Medulla oblongata (tissue), 1 donor: ENCODE data around the gene ECSCR.
"Not testable (repeated sequence)": the region's sequence is repeated elsewhere in the genome, so short reads cannot be mapped to it uniquely, and the experiment has no call there.

Experiments
- DNase-seq: peaks from one replicate; pipeline ENCODE4 v3.0.0-alpha.2; 2015; ENCODE audit errors: extremely low spot score

The ECSCR gene

GRCh38 chr5:139446956-139447779 lies 15.4 kb downstream of the ECSCR start:
- no peak for DNase-seq

DNA sequence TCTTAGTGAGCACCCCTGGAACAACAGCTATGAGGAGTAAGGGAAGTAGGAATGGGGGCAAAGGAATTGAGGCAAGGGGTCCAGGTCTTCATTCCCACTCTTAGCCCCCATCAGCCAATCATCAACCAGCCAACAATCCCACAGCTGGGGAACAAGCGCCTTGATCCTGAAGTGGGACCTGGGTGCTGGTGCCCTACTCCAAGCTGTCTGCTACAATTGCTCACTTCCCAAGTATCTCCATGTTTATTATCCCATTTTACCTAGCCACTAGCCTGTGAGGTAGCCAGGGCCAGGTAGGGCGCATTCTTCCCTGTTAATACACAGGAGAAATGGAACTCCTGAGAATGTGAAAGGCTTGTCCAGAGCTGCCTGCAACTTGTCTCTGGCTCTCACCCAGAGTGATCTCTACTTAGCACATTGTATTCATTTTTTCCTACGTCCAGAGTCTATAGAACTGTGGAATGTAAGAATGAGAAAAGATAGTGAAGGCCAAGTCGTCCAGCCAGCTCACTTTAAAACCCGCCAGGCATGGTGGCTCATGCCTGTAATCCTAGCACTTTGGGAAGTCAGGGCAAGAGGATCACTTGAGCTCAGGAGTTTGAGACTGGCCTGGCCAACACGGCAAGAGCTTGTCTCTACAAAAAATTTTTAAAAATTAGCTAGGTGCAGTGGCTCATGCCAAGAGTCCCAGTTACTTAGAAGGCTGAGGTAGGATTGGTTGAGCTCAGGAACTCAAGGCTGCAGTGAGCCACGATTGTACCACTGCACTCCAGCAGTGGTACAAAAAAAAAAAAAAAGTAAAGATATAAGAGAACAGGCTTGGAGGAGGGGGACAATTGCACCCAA lies 17.0 kb downstream of the ECSCR start:
- DNase-seq, result no peak

DNA sequence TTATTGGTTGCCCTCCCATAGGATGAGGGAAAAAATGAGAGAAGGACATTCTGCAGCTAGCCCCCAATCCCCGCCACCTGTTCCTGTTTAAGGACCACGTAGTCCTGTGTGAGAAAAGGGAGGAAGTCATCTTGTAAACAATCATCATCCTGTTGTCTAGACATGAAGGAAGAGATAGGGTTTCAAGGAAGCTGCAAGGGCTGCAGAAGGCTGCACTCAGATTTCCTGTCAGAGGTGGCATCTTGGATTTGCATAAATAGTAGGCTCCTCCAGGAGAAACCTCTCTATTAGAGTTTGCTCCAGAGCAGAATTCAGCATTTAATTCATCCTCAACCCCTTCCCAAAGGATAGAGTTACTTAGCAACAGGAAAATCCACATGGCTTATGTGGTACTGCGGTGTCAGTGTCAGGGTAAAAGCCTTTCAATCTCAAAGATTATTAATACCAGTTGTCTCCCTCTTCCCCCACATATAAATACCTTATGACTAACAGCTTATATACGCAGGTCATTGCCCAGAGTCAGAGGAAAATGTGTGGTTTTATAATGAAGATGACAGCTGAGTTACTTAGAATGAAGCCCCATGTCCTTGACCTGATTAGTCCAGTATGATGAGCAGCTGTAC lies 18.6 kb downstream of the ECSCR start:
- no peak for DNase-seq

DNA sequence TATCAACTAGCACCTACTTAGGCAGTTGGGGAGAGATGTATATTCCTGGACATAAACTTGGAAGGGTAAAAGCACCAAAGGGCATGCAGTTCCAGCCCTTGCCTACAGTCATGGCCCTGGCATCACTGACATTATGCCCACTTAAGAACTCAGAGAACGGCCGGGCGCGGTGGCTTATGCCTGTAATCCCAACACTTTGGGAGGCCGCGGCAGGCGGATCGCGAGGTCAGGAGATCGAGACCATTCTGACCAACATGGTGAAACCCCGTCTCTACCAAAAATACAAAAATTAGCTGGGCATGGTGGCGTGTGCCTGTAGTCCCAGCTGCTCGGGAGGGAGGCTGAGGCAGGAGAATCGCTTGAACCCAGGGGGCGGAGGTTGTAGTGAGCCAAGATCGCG lies 22.1 kb downstream of the ECSCR start:
- not testable (repeated sequence) for DNase-seq

DNA sequence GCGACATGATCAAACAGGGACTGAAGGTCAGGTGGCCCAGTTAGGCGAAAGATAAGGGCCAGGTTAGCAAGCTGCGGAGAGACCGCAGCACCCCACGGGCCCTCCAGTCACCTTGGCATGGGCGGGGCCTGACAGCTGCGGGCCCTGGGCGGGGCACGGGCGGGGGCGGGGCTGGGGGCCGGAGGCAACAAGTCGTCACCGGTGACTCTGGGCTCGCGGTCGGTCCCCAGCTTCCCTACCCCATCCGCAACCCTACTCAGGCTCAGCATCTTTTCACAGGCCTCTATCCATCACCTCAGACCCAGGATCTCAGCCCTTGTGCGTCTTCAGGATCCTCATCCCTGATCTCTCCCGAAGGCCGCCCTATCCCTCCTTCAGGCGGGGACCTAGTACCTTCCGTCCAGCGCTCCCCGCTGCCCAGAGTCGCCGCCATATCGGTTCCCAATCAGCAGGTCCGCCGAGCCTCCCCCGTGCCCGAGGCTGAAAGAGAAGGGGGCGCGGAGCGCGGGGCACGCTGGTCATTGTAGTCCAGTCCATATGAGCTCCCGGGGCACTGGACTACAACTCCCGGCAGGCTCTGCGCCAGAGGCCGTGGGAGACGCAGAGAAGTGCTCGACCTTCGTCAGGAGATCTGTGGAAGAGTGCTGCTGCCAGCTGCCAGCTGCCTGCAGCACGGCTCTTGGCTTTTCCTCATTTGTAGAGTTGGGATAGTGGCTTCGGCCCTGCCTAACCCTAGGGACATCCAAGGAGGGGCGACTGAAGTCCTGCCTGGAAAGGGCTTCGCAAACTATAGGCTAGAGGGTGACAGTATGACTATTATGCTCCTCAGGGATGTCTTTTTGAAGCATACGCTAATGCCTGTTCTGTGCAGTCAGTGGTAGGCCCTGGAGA lies 23.3 kb downstream of the ECSCR start, which contains the start of gene DNAJC18:
Gene DNAJC18, minus strand, starts transcription at position 513 of the 891 bp plus-strand sequence. Its CDS starts 80 bp downstream, at position 433.
- peak; percentile 98 for DNase-seq

GRCh38 chr5:139438707-139439012 lies 23.9 kb downstream of the ECSCR start:
- DNase-seq, result no peak

DNA sequence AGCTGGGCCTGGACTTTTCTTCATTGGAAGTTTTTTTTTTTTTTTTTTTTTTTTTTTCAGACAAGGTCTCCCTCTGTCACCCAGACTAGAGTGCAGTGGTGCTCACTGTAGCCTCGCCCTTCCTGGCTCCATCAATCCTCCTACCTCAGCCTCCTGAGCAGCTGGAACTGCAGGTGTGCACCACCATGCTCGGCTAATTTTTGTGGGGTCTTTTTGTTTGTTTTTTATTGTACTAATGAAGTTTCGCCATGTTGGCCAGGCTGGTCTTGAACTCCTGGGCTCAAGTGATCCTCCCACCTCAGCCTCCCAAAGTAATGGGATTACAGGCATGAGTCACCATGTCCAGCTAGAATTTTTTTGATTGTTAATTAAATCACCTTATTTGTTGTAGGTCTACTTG lies 26.9 kb downstream of the ECSCR start:
- no peak for DNase-seq

- no peak for DNase-seq
These were observed 30.8 kb downstream of the ECSCR start for GRCh38 chr5:139431706-139432105.

DNA sequence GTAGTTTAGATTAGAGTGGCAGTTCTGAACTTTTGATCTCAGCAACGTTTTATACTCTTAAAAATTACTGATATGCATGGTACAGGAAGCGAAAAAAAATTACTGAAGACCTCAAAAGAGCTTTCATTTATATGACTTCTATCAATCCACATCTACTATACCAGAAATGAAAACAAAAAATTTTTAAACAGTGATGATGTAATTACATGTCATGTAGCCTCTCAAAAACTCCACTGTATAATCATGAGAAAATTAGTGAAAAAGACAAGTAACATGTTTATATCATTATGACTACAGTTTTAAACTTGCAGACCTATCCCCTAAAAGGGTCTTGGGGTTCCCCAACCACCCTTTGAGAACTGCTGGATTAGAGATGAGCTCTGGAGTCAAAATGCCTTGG lies 32.5 kb downstream of the ECSCR start:
- no peak for DNase-seq

DNA sequence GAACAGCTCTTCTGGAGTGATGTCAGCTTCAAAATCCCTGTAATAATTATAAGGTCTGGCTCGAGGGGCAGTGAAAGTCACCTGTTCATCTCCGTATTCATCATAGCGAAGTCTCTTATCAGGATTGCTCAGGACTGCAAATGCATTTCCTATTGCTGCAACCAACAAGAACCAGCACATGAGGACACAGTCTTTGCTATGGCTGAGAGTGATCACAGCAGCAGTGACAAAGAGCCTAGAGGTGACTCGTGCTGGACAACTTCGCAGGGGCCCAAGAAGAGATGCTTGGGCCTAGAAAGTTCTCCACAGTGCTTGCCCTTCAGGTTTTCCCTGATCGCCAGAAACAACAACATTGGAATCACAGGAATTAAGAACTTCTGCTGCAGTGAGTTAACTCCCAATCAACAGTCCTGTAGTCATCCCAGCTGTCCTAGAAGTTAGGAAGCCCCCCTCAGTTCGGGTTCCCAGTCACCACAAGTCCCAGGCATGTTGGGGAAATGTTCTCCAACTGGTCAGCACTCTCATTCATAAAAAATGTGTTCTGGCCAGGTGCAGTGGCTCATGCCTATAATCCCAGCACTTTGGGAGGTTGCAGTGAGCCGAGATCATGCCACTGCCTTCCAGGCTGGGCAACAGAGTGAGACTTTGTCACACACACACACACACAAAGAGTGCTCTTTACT lies 36.2 kb downstream of the ECSCR start:
- no peak for DNase-seq

DNA sequence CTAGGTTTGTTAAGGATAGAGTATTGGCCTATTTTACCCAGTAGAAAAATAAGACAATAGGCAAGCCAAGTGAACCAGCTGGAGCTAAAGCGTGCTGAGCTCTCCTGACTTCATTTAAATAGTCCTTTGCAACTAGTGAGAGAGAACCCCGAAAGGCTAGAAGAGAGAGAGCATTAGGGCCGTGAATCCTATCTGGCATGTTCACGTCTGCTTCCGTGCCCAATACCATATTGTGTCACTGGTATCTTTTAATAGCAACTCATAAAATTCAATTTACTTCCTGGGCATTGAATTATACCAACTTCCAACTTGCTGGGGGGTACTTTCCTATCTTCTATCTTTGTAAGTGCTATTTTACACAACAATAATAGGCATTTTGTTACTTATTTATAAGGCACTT lies 37.0 kb downstream of the ECSCR start:
- DNase-seq, result no peak

GRCh38 chr5:139422307-139422893 lies 40.1 kb downstream of the ECSCR start:
- DNase-seq, result peak; percentile 84

DNA sequence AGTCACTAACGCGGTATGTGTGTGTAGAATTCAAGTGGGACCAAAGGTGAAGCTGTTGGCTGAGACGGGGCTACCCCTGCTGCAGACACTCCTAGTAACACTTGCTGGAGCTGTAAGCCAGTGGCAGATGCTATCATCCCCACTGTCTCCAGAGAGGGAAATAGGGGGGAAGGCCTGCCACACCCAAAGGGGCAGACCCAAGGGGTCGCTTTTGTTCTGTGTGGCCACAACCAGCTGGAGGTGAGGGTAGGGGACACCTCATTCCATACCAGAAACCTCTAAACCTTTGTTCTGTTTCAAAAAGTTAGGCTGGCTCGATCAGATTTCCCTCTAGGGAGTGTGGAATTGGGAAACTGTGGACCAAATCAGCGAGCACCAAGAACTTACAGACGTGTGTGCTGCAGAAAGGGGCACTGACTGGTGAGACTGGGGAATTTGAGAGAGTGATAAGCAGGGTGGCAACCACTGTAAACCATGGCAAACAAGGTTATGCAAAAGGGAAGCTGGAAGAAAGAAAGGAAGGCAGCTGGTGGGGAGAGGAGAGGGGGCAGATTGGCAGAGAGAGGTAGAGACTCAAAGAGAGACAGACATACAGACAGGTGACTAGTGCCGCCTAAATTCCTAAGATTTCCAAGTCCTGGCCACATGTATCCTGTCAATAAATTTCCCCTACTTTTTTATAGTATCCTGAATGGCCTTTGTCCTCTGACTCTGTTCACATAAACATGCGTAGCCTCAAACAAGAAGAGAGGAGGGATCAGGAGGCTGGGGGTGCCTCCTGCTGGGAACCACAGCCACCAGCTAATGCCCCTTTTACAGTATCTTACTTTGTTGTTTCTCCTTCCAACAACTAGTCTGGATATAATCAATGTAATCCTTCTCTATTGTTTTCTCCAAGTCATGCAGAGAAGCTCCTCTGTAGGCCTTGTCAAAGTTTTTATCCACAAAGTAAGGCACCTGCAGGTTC lies 43.0 kb downstream of the ECSCR start:
- no peak for DNase-seq

DNA sequence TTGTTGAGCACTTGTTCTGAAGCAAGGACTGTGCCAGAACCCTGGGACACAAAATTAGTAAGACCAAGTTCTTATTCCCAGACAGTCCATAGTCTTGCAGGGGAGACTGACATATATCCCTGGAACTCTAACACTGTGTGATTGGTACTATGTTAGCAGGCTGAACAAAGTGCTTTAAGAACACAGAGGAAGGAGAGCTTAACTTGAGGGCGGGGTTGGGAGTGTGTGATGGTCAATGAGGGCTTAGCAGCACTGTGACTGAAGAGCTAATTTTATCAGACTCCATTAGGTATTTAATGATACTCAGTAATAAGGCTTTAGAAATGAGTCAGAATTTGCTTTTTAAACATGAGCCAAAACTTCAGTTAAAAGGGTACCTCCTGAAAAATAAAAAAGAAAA lies 43.8 kb downstream of the ECSCR start:
- DNase-seq, result no peak

DNA sequence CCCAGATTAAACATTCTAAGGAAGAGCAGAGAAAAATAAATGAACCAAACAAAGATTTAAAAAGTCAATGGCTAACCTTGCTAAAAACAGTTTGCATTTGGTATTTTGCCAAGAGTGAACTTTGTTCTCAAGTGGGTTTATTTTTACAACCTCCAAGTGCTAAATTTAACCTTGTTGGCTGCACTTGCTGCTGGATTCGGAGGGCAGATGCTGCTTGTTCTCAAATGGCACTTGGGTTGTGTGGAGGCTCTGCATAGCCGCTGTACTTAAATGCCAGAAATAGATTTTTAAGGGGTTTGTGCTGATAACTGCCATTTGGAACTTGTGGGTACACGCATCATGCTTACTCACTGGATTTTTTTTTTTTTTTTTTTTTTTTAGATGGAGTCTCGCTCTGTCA lies 45.3 kb downstream of the ECSCR start:
- peak; percentile 68 for DNase-seq

- DNase-seq, result no peak
These were observed 45.9 kb downstream of the ECSCR start for GRCh38 chr5:139416651-139417050.

GRCh38 chr5:139415869-139416268 lies 46.7 kb downstream of the ECSCR start:
- DNase-seq, result no peak

DNA sequence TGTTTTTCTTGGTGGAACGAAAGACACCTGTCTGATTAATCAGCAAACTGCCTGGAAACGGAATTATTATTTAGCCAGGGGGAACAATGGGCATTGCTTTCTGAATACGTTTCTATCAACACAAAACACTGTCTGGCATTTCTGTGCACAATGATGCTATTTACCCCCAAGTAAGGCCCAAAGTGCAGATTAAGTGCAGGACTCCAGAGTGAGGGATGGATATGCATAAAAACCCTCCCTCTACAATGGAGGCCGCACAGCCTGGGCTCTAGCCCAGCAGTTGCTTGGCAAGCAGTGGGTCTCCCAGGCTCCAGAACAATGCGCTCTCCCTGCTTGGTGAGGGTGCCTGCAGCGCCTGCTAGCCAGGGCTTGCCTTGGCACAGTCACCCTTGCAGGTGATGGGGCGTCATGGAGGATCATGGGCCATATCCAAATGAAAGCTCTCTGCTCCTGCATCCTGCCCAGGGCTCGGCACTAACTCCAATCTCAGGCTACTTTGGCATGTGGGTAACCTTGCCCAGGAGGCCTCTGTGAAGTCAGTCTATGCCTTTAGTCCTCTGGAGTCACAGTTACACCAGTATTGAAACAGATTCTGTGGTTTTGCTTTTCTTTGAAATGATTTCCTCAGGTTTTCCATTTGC lies 47.2 kb downstream of the ECSCR start:
- peak; percentile 93 for DNase-seq

- peak; percentile 53 for DNase-seq
These were observed 47.9 kb downstream of the ECSCR start for GRCh38 chr5:139414581-139415130.
